ENCODE measurements around the gene FHIT.

GRCh38 chr3:59811160-59811559, 1440.1 kb downstream of the FHIT start:
- no peak for TF ChIP-seq CTCF (IDR thresholded peaks at IDR 0.05)
- TF ChIP-seq POLR2A (IDR thresholded peaks at IDR 0.05), result no peak
- TF ChIP-seq POLR2AphosphoS5 (IDR thresholded peaks at IDR 0.05), result no peak
- no peak for TF ChIP-seq EP300 (IDR thresholded peaks at IDR 0.05; ENCODE audit: low read depth)

Measured in transverse colon (tissue), 4 donors.